GM23338 (cell line): ENCODE results near the gene PDGFRA. TPM values are rescaled to one million over a fixed set of nuclear protein-coding genes. Genes with fewer than 3 reads are reported as not detected.

Experiments
- ATAC-seq: fragments of 200-7000 bp; cut with Tn5 transposase; 3 replicates; pipeline ENCODE4 v1.9.1; 2020
- DNase-seq: peaks from one replicate; pipeline ENCODE4 v3.0.0-alpha.2; 2015; ENCODE audit warnings: low spot score
- H2AFZ ChIP-seq: fragments of 200-600 bp; sonication (generic); 2 replicates; pipeline ENCODE4 v1.8.0; 2016; ENCODE audit warnings: antibody characterized with exemption, mild to moderate bottlenecking, moderate library complexity
- H3F3A ChIP-seq: fragments of 200-600 bp; sonication (generic); replicated peaks from 2 replicates; pipeline ENCODE4 v1.8.0; 2017; ENCODE audit warnings: antibody characterized with exemption, mixed run types, low read depth
- H3K27ac ChIP-seq: fragments of 200-600 bp; sonication (generic); 2 replicates; pipeline ENCODE4 v1.6.1; 2016; ENCODE audit warnings: low read depth
- H3K27me3 ChIP-seq: fragments of 200-600 bp; sonication (generic); 2 replicates; pipeline ENCODE4 v1.8.0; 2016; ENCODE audit warnings: mild to moderate bottlenecking, mixed run types, moderate library complexity; ENCODE audit not compliant: insufficient read depth
- H3K36me3 ChIP-seq: fragments of 200-600 bp; sonication (generic); 2 replicates; pipeline ENCODE4 v1.8.0; 2016; ENCODE audit warnings: mild to moderate bottlenecking; ENCODE audit not compliant: insufficient read depth
- H3K4me1 ChIP-seq: fragments of 200-600 bp; sonication (generic); 2 replicates; pipeline ENCODE4 v1.8.0; 2016; ENCODE audit warnings: mild to moderate bottlenecking, moderate library complexity; ENCODE audit not compliant: insufficient read depth
- H3K4me2 ChIP-seq: fragments of 200-600 bp; sonication (generic); 2 replicates; pipeline ENCODE4 v1.7.1; 2017; ENCODE audit warnings: mixed run types
- H3K4me3 ChIP-seq: fragments of 200-600 bp; sonication (generic); 2 replicates; pipeline ENCODE4 v1.6.1; 2016; ENCODE audit warnings: mixed run types
- H3K79me2 ChIP-seq: fragments of 200-600 bp; sonication (generic); replicated peaks from 2 replicates; pipeline ENCODE4 v1.8.0; 2017; ENCODE audit warnings: mild to moderate bottlenecking; ENCODE audit not compliant: insufficient read depth
- H3K9me2 ChIP-seq: fragments of 200-600 bp; sonication (generic); 2 replicates; pipeline ENCODE4 v1.8.0; 2017; ENCODE audit not compliant: insufficient read depth
- H4K20me1 ChIP-seq: fragments of 200-600 bp; sonication (generic); replicated peaks from 2 replicates; pipeline ENCODE4 v1.8.0; 2017; ENCODE audit warnings: mild to moderate bottlenecking; ENCODE audit not compliant: insufficient read depth
- H3K27ac Mint-ChIP-seq: 2 replicates; pipeline ENCODE4 v1.8.0; 2020; ENCODE audit warnings: inconsistent platforms, mild to moderate bottlenecking, moderate library complexity, mixed read lengths
- H3K27me3 Mint-ChIP-seq: 3 replicates; pipeline ENCODE4 v1.8.0; 2022; ENCODE audit warnings: low read depth, mild to moderate bottlenecking, moderate library complexity, mixed read lengths, inconsistent platforms; ENCODE audit not compliant: insufficient read depth, poor library complexity
- H3K36me3 Mint-ChIP-seq: 3 replicates; pipeline ENCODE4 v1.8.0; 2021; ENCODE audit warnings: low read depth, mild to moderate bottlenecking, inconsistent platforms, moderate library complexity, mixed read lengths
- H3K4me1 Mint-ChIP-seq: 3 replicates; pipeline ENCODE4 v1.8.0; 2020; ENCODE audit warnings: mild to moderate bottlenecking, inconsistent platforms, mixed read lengths
- H3K4me3 Mint-ChIP-seq: 3 replicates; pipeline ENCODE4 v1.8.0; 2021; ENCODE audit warnings: moderate library complexity, mild to moderate bottlenecking, inconsistent platforms, mixed read lengths
- H3K9me3 Mint-ChIP-seq: 3 replicates; pipeline ENCODE4 v1.8.0; 2020; ENCODE audit warnings: moderate library complexity, mild to moderate bottlenecking, inconsistent platforms, mixed read lengths
- CREB1 ChIP-seq: fragments of 250-450 bp; sonication (Bioruptor Pico); IDR thresholded peaks from 2 replicates; pipeline ENCODE4 v1.5.0; 2020; ENCODE audit warnings: low read depth, mild to moderate bottlenecking, moderate library complexity
- EZH2phosphoT487 ChIP-seq: fragments of 200-600 bp; sonication (generic); IDR thresholded peaks from one replicate; pipeline ENCODE4 v1.8.1; 2018; ENCODE audit warnings: antibody characterized with exemption; ENCODE audit not compliant: unreplicated experiment
- JUNB ChIP-seq: IDR thresholded peaks from one replicate; pipeline ENCODE4 v1.6.1; 2016; ENCODE audit warnings: antibody characterized with exemption; ENCODE audit not compliant: unreplicated experiment
- NANOG ChIP-seq: IDR thresholded peaks from 2 replicates; pipeline ENCODE4 v1.6.1; 2016; ENCODE audit warnings: antibody characterized with exemption, borderline replicate concordance
- POLR2AphosphoS5 ChIP-seq: IDR thresholded peaks from 2 replicates; pipeline ENCODE4 v1.6.1; 2016; ENCODE audit warnings: antibody characterized with exemption, low read depth
- STAT1 ChIP-seq: IDR thresholded peaks from one replicate; pipeline ENCODE4 v1.6.1; 2016; ENCODE audit warnings: antibody characterized with exemption; ENCODE audit not compliant: unreplicated experiment
- ZNF331 ChIP-seq: fragments of 250-450 bp; sonication (Bioruptor Pico); IDR thresholded peaks from 2 replicates; pipeline ENCODE4 v1.5.0; 2020; ENCODE audit warnings: low read depth, mild to moderate bottlenecking, moderate library complexity
- polyA plus RNA-seq: library from polyadenylated mRNA; unstranded; fragments of >200 nt; fragmentation: Nextera tagmentation; extraction: Ambion mirVana; gene quantifications from 2 replicates; pipeline ENCODE4 v1.2.1, GENCODE V29; 2016
- total RNA-seq: library from RNA; depleted of rRNA; stranded (reverse); fragments of >200 nt; shearing (Covaris generic); gene quantifications from 2 replicates; pipeline ENCODE4 v1.2.3, GENCODE V29; 2014
- TF ChIP-seq, protein P1 (sequence below), 2 experiments: fragments of 200-600 bp in 1 of 2; sonication (generic) in 1 of 2; conservative IDR thresholded peaks; 2 replicates each; pipeline versions ENCODE4 v1.5.1 to v1.6.1; 2016 to 2017; ENCODE audit warnings: antibody characterized with exemption in 2 of 2, low read depth in 2 of 2, mild to moderate bottlenecking in 2 of 2, moderate library complexity in 1 of 2
- TF ChIP-seq, protein P2 (sequence below): IDR thresholded peaks from 2 replicates; pipeline ENCODE4 v1.6.1; 2016; ENCODE audit warnings: antibody characterized with exemption

The PDGFRA gene
- total and polyA plus RNA-seq, 2 experiments from 2014 or later, result 8.0 to 10.8 TPM

DNA sequence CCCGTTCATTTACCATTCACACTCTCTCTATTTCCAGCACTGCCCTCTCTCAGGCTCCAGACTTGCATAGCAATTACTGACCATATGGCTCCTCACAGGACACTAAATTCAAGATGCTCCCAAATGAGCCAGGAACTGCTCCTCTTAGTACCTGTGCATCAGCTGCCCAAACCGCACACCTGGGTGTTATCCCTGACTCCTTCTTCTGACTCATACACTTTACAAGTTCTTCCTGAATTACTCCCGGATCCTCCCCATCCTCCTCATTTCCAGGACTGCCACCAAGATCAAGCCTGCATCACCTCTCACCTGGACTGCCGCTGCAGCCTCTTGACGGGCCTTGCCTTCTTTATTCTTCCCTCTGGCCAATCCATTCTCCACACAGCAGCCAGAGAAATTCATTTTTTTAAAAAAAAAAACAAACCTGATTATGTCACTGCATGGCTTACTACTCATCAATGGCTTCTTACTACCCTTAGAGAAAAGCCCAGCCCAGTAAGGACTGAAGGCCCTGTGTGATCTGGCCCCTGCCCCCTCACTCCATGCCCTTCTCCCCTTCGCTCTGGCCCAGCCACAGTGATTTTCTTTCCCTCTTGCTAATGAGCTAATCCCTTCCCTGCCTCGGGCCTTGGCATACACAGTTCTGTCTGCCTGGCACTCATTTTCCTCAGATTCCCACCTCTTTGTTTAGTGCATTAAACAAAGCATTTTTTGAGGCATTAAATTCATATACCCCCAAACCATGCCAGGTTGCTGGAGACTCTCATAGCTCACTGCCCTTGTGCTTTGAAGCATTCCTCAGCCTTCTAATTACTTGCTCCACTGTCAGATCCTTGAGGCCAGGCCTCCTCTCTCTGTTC lies 92.0 kb downstream of the PDGFRA start:
- peaks cover 10% of the 10 kb centered on the region; the same call in 2 of the 3 replicates for H3K9me3 Mint-ChIP-seq
- H3K27ac Mint-ChIP-seq, result no peak overlapping the region
- no peak overlapping the region for H3K4me3 ChIP-seq
- ATAC-seq (no peak), DNase-seq (no peak)
- no peaks in the 10 kb centered on the region for H3K27me3 ChIP-seq
- TF ChIP-seq, protein P1, sequence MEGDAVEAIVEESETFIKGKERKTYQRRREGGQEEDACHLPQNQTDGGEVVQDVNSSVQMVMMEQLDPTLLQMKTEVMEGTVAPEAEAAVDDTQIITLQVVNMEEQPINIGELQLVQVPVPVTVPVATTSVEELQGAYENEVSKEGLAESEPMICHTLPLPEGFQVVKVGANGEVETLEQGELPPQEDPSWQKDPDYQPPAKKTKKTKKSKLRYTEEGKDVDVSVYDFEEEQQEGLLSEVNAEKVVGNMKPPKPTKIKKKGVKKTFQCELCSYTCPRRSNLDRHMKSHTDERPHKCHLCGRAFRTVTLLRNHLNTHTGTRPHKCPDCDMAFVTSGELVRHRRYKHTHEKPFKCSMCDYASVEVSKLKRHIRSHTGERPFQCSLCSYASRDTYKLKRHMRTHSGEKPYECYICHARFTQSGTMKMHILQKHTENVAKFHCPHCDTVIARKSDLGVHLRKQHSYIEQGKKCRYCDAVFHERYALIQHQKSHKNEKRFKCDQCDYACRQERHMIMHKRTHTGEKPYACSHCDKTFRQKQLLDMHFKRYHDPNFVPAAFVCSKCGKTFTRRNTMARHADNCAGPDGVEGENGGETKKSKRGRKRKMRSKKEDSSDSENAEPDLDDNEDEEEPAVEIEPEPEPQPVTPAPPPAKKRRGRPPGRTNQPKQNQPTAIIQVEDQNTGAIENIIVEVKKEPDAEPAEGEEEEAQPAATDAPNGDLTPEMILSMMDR (conservative IDR thresholded peaks at IDR 0.05; ENCODE audit: low read depth in 2 of 2), result no peak
- no peak for TF ChIP-seq EZH2phosphoT487
- no peak for TF ChIP-seq STAT1
- TF ChIP-seq CREB1 (CRISPR knock-in tag), result no peak
- TF ChIP-seq NANOG, result no peak
- TF ChIP-seq ZNF331 (CRISPR knock-in tag), result no peak
- TF ChIP-seq JUNB, result no peak
- TF ChIP-seq, protein P2, sequence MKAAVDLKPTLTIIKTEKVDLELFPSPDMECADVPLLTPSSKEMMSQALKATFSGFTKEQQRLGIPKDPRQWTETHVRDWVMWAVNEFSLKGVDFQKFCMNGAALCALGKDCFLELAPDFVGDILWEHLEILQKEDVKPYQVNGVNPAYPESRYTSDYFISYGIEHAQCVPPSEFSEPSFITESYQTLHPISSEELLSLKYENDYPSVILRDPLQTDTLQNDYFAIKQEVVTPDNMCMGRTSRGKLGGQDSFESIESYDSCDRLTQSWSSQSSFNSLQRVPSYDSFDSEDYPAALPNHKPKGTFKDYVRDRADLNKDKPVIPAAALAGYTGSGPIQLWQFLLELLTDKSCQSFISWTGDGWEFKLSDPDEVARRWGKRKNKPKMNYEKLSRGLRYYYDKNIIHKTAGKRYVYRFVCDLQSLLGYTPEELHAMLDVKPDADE, result no peak
- TF ChIP-seq POLR2AphosphoS5, result no peak
- H3K27ac ChIP-seq, result no peak overlapping the region
- no peaks in the 10 kb centered on the region for H3F3A ChIP-seq
- no peak overlapping the region for H3K4me3 Mint-ChIP-seq
- no peaks in the 10 kb centered on the region for H3K79me2 ChIP-seq
- H3K4me1 ChIP-seq, result no peaks in the 10 kb centered on the region
- H2AFZ ChIP-seq, result no peak overlapping the region
- no peak overlapping the region for H3K4me2 ChIP-seq
- H4K20me1 ChIP-seq, result no peaks in the 10 kb centered on the region
- peaks cover 5% of the 10 kb centered on the region; the same call in 2 of the 3 replicates for H3K4me1 Mint-ChIP-seq
- H3K36me3 Mint-ChIP-seq, result peaks cover 9% of the 10 kb centered on the region
- no peaks in the 10 kb centered on the region for H3K36me3 ChIP-seq
- H3K27me3 Mint-ChIP-seq, result no peaks in the 10 kb centered on the region
- H3K9me2 ChIP-seq, result no peaks in the 10 kb centered on the region

DNA sequence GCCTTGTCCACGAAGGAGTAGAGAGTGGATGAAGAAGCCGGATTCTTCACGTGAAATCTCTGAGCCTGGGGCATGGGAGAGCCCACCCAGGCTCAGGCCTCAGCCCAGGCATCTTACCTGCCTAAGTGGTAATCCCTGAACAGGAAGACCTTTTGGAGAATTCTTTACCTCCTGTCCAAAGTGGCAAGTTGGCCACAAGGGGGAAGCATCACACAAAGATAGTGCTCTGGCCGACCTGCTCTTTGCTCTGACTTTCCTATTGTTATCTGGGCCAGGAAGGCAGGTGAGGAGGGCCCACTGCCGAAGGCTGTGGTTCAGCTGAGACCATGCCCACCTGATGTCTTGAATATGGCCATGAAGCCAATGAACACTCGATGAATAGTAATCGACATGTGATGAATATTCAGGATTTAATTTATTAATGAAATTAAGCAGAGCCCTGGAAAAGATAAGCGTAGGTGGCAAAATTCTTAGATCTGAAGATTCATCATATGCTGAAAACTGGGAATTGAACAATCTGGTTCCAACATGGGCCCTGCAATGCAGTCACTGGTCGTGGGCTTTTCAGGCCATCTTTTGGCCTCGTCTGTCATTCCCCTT lies 93.8 kb downstream of the PDGFRA start:
- peak; percentile 94 for DNase-seq
- Histone ChIP-seq H3K4me2 (no peak overlapping the region), H3K9me2 (no peaks in the 10 kb centered on the region), H3K79me2 (no peaks in the 10 kb centered on the region), H3K36me3 (no peaks in the 10 kb centered on the region), H3K4me1 (no peaks in the 10 kb centered on the region), H2AFZ (no peak overlapping the region; the same call in 1 of the 2 replicates), H3K27ac (no peak overlapping the region), H3F3A (no peaks in the 10 kb centered on the region), H3K27me3 (no peaks in the 10 kb centered on the region), H4K20me1 (no peaks in the 10 kb centered on the region), H3K4me3 (no peak overlapping the region)
- no peak for TF ChIP-seq CREB1 (CRISPR knock-in tag)
- TF ChIP-seq, protein P1 (conservative IDR thresholded peaks at IDR 0.05; ENCODE audit: low read depth in 2 of 2), result peak; percentile 87 to 95
- Mint-ChIP-seq H3K27ac (no peak overlapping the region), H3K9me3 (peaks cover 22% of the 10 kb centered on the region), H3K27me3 (no peaks in the 10 kb centered on the region), H3K36me3 (peaks cover 20% of the 10 kb centered on the region), H3K4me3 (no peak overlapping the region), H3K4me1 (peaks cover 5% of the 10 kb centered on the region; the same call in 2 of the 3 replicates)
- peak; percentile 97 for ATAC-seq
